ELF-1 (cell line): ENCODE data around the gene UGT2B17.
"Not testable (repeated sequence)": the region's sequence is repeated elsewhere in the genome, so short reads cannot be mapped to it uniquely, and the experiment has no call there.

Experiments
- DNase-seq: peaks from one replicate; pipeline ENCODE4 v3.0.0-alpha.2; 2016; ENCODE audit warnings: low read depth, low spot score

The UGT2B17 gene

GRCh38 chr4:68569466-68570121 is 6.5 kb downstream of the UGT2B17 start:
- no peak for DNase-seq

GRCh38 chr4:68569036-68569435 is 7.1 kb downstream of the UGT2B17 start:
- not testable (repeated sequence) for DNase-seq

- not testable (repeated sequence) for DNase-seq
These were observed 7.6 kb downstream of the UGT2B17 start for GRCh38 chr4:68568535-68568934.

GRCh38 chr4:68566364-68566763 is 9.8 kb downstream of the UGT2B17 start:
- not testable (repeated sequence) for DNase-seq

- not testable (repeated sequence) for DNase-seq
These were observed 11.0 kb downstream of the UGT2B17 start for GRCh38 chr4:68565082-68565481.

- DNase-seq, result not testable (repeated sequence)
These were observed 15.6 kb downstream of the UGT2B17 start for GRCh38 chr4:68560364-68561070.

- not testable (repeated sequence) for DNase-seq
These were observed 22.3 kb downstream of the UGT2B17 start for GRCh38 chr4:68553830-68554229.

- not testable (repeated sequence) for DNase-seq
These were observed 23.0 kb downstream of the UGT2B17 start for GRCh38 chr4:68552818-68553811.

GRCh38 chr4:68542742-68543141 is 33.4 kb downstream of the UGT2B17 start:
- peak; percentile 13 for DNase-seq

GRCh38 chr4:68536375-68536774 is 39.7 kb downstream of the UGT2B17 start:
- DNase-seq, result no peak

GRCh38 chr4:68535974-68536373 is 40.1 kb downstream of the UGT2B17 start:
- DNase-seq, result no peak

GRCh38 chr4:68522232-68522631 is 53.9 kb downstream of the UGT2B17 start:
- not testable (repeated sequence) for DNase-seq

GRCh38 chr4:68520985-68521384 is 55.1 kb downstream of the UGT2B17 start:
- DNase-seq, result no peak

GRCh38 chr4:68518889-68519288 is 57.2 kb downstream of the UGT2B17 start:
- no peak for DNase-seq

GRCh38 chr4:68505452-68505851 is 70.7 kb downstream of the UGT2B17 start:
- DNase-seq, result not testable (repeated sequence)

GRCh38 chr4:68504836-68505235 is 71.3 kb downstream of the UGT2B17 start:
- DNase-seq, result not testable (repeated sequence)

- DNase-seq, result not testable (repeated sequence)
These were observed 72.7 kb downstream of the UGT2B17 start for GRCh38 chr4:68503462-68503861.

- DNase-seq, result no peak
These were observed 77.1 kb downstream of the UGT2B17 start for GRCh38 chr4:68499021-68499420.

- peak; percentile 32 for DNase-seq
These were observed 77.6 kb downstream of the UGT2B17 start for GRCh38 chr4:68498413-68499007.

GRCh38 chr4:68494688-68495087 is 81.4 kb downstream of the UGT2B17 start:
- no peak for DNase-seq

- no peak for DNase-seq
These were observed 85.2 kb downstream of the UGT2B17 start for GRCh38 chr4:68490826-68491457.
